K562 (cell line): ENCODE data around the gene FOXK2. TPM values are rescaled to one million over a fixed set of nuclear protein-coding genes. Genes with fewer than 3 reads are reported as not detected.

Experiments used
- ARID3B ChIP-seq: fragments of 250-450 bp; sonication (Bioruptor Pico); IDR thresholded peaks from 2 replicates; pipeline ENCODE4 v1.4.0; 2020; ENCODE audit warnings: borderline replicate concordance
- GATA2 ChIP-seq: sonication (generic); formaldehyde crosslinking; IDR thresholded peaks from 2 replicates; pipeline ENCODE4 v1.4.0; 2020; ENCODE audit warnings: mild to moderate bottlenecking, missing genetic modification reagents
- HNRNPL ChIP-seq: fragments of 200-400 bp; formaldehyde crosslinking; IDR thresholded peaks from 2 replicates; pipeline ENCODE4 v1.6.1; 2017; ENCODE audit warnings: low read depth, mild to moderate bottlenecking, low read length
- HSF4 ChIP-seq: fragments of 250-450 bp; sonication (Bioruptor Pico); IDR thresholded peaks from 2 replicates; pipeline ENCODE4 v2.1.2; 2022; ENCODE audit warnings: mild to moderate bottlenecking, moderate library complexity, borderline replicate concordance
- JUNB ChIP-seq: fragments of 450-650 bp; formaldehyde crosslinking; conservative IDR thresholded peaks from 2 replicates; pipeline ENCODE4 v1.4.0; 2020; ENCODE audit warnings: mild to moderate bottlenecking
- KAT2B ChIP-seq: IDR thresholded peaks from one replicate; pipeline ENCODE4 v1.6.1; 2012; ENCODE audit warnings: low read depth, mild to moderate bottlenecking, control low read depth, inconsistent platforms, low read length, moderate library complexity
- MCM7 ChIP-seq, 2 experiments: fragments of 450-650 bp; IDR thresholded peaks; 2 replicates each; pipeline ENCODE4 v1.6.1; 2016 to 2018
- MLX ChIP-seq, 2 experiments: fragments of 450-650 bp in 1 of 2; sonication (generic) in 1 of 2; formaldehyde crosslinking; conservative IDR thresholded peaks; 2 replicates each; pipeline versions ENCODE4 v1.4.0 to v1.8.1; 2020 to 2022; ENCODE audit warnings: mild to moderate bottlenecking in 1 of 2, missing genetic modification reagents in 1 of 2
- NUFIP1 ChIP-seq: fragments of 450-650 bp; IDR thresholded peaks from 2 replicates; pipeline ENCODE4 v1.6.1; 2018; ENCODE audit not compliant: partially characterized antibody
- POLR2AphosphoS2 ChIP-seq: IDR thresholded peaks from 2 replicates; pipeline ENCODE4 v1.6.1; 2012; ENCODE audit warnings: low read length, improper control_type of control experiment
- PRPF4 ChIP-seq: fragments of 200-400 bp; formaldehyde crosslinking; IDR thresholded peaks from one replicate; pipeline ENCODE4 v1.6.1; 2017; ENCODE audit warnings: low read length, low read depth, mild to moderate bottlenecking; ENCODE audit not compliant: insufficient read depth, poor library complexity, severe bottlenecking
- RBM34 ChIP-seq: fragments of 200-400 bp; formaldehyde crosslinking; IDR thresholded peaks from 2 replicates; pipeline ENCODE4 v1.6.1; 2018; ENCODE audit warnings: low read length, borderline replicate concordance; ENCODE audit not compliant: insufficient read depth
- SETDB1 ChIP-seq: IDR thresholded peaks from one replicate; pipeline ENCODE4 v1.6.1; 2012; ENCODE audit warnings: low read length, control low read depth, inconsistent platforms
- SFPQ ChIP-seq: fragments of 200-400 bp; formaldehyde crosslinking; IDR thresholded peaks from 2 replicates; pipeline ENCODE4 v1.6.1; 2017; ENCODE audit warnings: mild to moderate bottlenecking, low read depth, low read length, moderate library complexity
- SNRNP70 ChIP-seq: fragments of 200-400 bp; formaldehyde crosslinking; optimal IDR thresholded peaks from 2 replicates; pipeline ENCODE3; 2017; ENCODE audit warnings: low read depth, low read length
- SRSF7 ChIP-seq: fragments of 200-400 bp; formaldehyde crosslinking; optimal IDR thresholded peaks from 2 replicates; pipeline ENCODE3; 2017; ENCODE audit warnings: mild to moderate bottlenecking, low read depth, low read length
- TEAD4 ChIP-seq, 2 experiments: sonication (generic) in 1 of 2; formaldehyde crosslinking in 1 of 2; IDR thresholded peaks; 2 replicates each; pipeline versions ENCODE4 v1.6.1 to v1.8.0; 2012 to 2022; ENCODE audit warnings: borderline replicate concordance in 1 of 2, inconsistent platforms in 1 of 2, low read length in 1 of 2, mild to moderate bottlenecking in 1 of 2, missing genetic modification reagents in 1 of 2
- ZBTB8A ChIP-seq: fragments of 450-650 bp; IDR thresholded peaks from 2 replicates; pipeline ENCODE4 v1.6.1; 2018; ENCODE audit warnings: mild to moderate bottlenecking, moderate library complexity; ENCODE audit not compliant: partially characterized antibody
- ZC3H4 ChIP-seq: sonication (generic); formaldehyde crosslinking; IDR thresholded peaks from 2 replicates; pipeline ENCODE4 v1.9.0; 2021; ENCODE audit warnings: missing genetic modification reagents, borderline replicate concordance
- ZKSCAN8 ChIP-seq: fragments of 200-800 bp; sonication (Bioruptor generic); IDR thresholded peaks from 2 replicates; pipeline ENCODE4 v1.6.1; 2016; ENCODE audit warnings: missing genetic modification characterization, missing compliant biosample characterization
- ZNF121 ChIP-seq: sonication (generic); formaldehyde crosslinking; conservative IDR thresholded peaks from 2 replicates; pipeline ENCODE4 v1.8.0; 2022; ENCODE audit warnings: missing genetic modification reagents
- ZNF175 ChIP-seq: fragments of 200-800 bp; sonication (Bioruptor generic); IDR thresholded peaks from 2 replicates; pipeline ENCODE4 v1.6.1; 2016; ENCODE audit warnings: low read depth, mild to moderate bottlenecking, missing genetic modification characterization, missing compliant biosample characterization
- ZNF583 ChIP-seq: fragments of 250-450 bp; sonication (Bioruptor Pico); IDR thresholded peaks from 2 replicates; pipeline ENCODE4 v1.4.0; 2020
- ZNF717 ChIP-seq: fragments of 250-450 bp; sonication (Bioruptor Pico); IDR thresholded peaks from 2 replicates; pipeline ENCODE4 v1.5.0; 2021
- polyA plus RNA-seq, 8 experiments: library from polyadenylated mRNA; depleted of rRNA in 4 of 8; stranded (reverse) in 5 of 8; unstranded in 3 of 8; fragments of >200 nt; fragmentation: Nextera tagmentation in 2 of 8; fragmentation: Illumina TruSeq in 1 of 8; extraction: Ambion mirVana in 2 of 8; extraction: Trizol in 1 of 8; gene quantifications; 2 replicates each; pipeline versions ENCODE4 v1.2.1 to v1.2.3, GENCODE V29; 2011 to 2014; ENCODE audit warnings: inconsistent platforms in 1 of 8, missing spikeins in 1 of 8
- total RNA-seq, 7 experiments: library from RNA; depleted of rRNA in 6 of 7; stranded (reverse); fragments of >200 nt in 6 of 7; fragmentation: Illumina TruSeq in 2 of 7; extraction: Trizol in 2 of 7; gene quantifications; 2 replicates each; pipeline versions ENCODE4 v1.2.1 to v1.2.3, GENCODE V29; 2011 to 2021; ENCODE audit warnings: low replicate concordance in 1 of 7

Gene FOXK2
- total and polyA plus RNA-seq, 9 of the 15 experiments (the other 6 are each of a cell fraction or from before 2014, with no cell fraction given) = 3.0 to 86.0 (median 44.1) TPM

GRCh38 chr17:82518826-82519810, at the start of gene FOXK2 (continued):
- TF ChIP-seq ARID3B (CRISPR knock-in tag) (no peak), HNRNPL (peak; percentile 81; the same call in 1 of the 2 replicates), ZKSCAN8 (CRISPR knock-in tag) (no peak; the same call in 1 of the 2 replicates), SNRNP70 (no peak), MCM7 (IDR thresholded peaks at IDR 0.05) (0 out of 4 replicates have a peak, but pooled peaks of 1 of the 2 experiments have one; percentile 18), SRSF7 (no peak), SETDB1 (no peak), ZNF175 (no peak), RBM34 (0 out of 2 replicates have a peak, but pooled peaks have one; percentile 46), HSF4 (CRISPR knock-in tag) (no peak), ZBTB8A (no peak), TEAD4 (IDR thresholded peaks at IDR 0.05; ENCODE audit: low read length) (0 out of 2 replicates have a peak, but pooled peaks have one; percentile 31), TEAD4 (CRISPR knock-in tag; IDR thresholded peaks at IDR 0.05; ENCODE audit: borderline replicate concordance) (no peak), GATA2 (CRISPR knock-in tag) (no peak), ZC3H4 (CRISPR knock-in tag) (no peak), ZNF583 (no peak; the same call in 1 of the 2 replicates), JUNB (no peak), POLR2AphosphoS2 (no peak), SFPQ (no peak), ZNF717 (CRISPR knock-in tag) (no peak), KAT2B (no peak), PRPF4 (no peak), NUFIP1 (no peak), ZNF121 (no peak), MLX (CRISPR knock-in tag; conservative IDR thresholded peaks at IDR 0.05) (no peak; a peak in 1 of 4 replicates)
